Sigmoid colon (tissue), 7 donors: ENCODE measurements around the gene SLC39A7. TPM values are rescaled to one million over a fixed set of nuclear protein-coding genes. Genes with fewer than 3 reads are reported as not detected.

ENCODE experiments used
- DNase-seq: peaks from one replicate; pipeline ENCODE4 v3.0.0-alpha.2; 2019
- H3K27ac ChIP-seq, 4 donors: fragments of 200-600 bp; sonication (generic); one replicate each; pipeline ENCODE4 v1.5.1; 2016 to 2019; ENCODE audit warnings: mild to moderate bottlenecking in 1 of 4
- H3K27me3 ChIP-seq, 3 donors: fragments of 200-600 bp; sonication (generic); one replicate each; pipeline ENCODE4 v1.5.1; 2019; ENCODE audit warnings: mild to moderate bottlenecking in 1 of 3
- H3K36me3 ChIP-seq, 4 donors: fragments of 200-600 bp; sonication (generic); one replicate each; pipeline ENCODE4 v1.5.1; 2016 to 2019
- H3K4me1 ChIP-seq, 4 donors: fragments of 200-600 bp; sonication (generic); one replicate each; pipeline ENCODE4 v1.5.1; 2017 to 2019
- H3K4me3 ChIP-seq, 4 donors: fragments of 200-600 bp; sonication (generic); one replicate each; pipeline ENCODE4 v1.5.1; 2017 to 2019; ENCODE audit warnings: mild to moderate bottlenecking in 2 of 4, moderate library complexity in 1 of 4
- H3K9me3 ChIP-seq, 4 donors: fragments of 200-600 bp in 3 of 4; sonication (generic) in 3 of 4; one replicate each; pipeline versions ENCODE4 v1.5.1 to v1.6.1; 2013 to 2019
- CTCF ChIP-seq, 4 experiments: fragments of 450-650 bp in 3 of 4; fragments of 200-600 bp in 1 of 4; IDR thresholded peaks; one replicate each; pipeline ENCODE4 v1.5.1; 2016 to 2019; ENCODE audit warnings: antibody characterized with exemption in 4 of 4, mild to moderate bottlenecking in 3 of 4, moderate library complexity in 2 of 4
- EP300 ChIP-seq, 4 donors: sonication (generic); formaldehyde crosslinking; IDR thresholded peaks; one replicate each; pipeline ENCODE4 v1.6.1; 2017; ENCODE audit warnings: antibody characterized with exemption in 4 of 4
- POLR2A ChIP-seq, 2 donors: fragments of 450-650 bp; IDR thresholded peaks; one replicate each; pipeline ENCODE4 v1.6.1; 2016; ENCODE audit warnings: antibody characterized with exemption in 2 of 2, mild to moderate bottlenecking in 2 of 2, moderate library complexity in 2 of 2
- POLR2AphosphoS5 ChIP-seq, 4 donors: sonication (generic); formaldehyde crosslinking; IDR thresholded peaks; one replicate each; pipeline ENCODE4 v1.6.1; 2017; ENCODE audit warnings: antibody characterized with exemption in 4 of 4
- WGBS, 2 donors: extraction: QIAGEN DNeasy Blood & Tissue Kit; methylation state at CpG; one replicate each; pipeline ENCODE4 v1.1.7; 2013; 5-methylcytosine and 5-hydroxymethylcytosine counted together
- intact Hi-C: fragments of 100-400 bp; cut with DNase I; formaldehyde crosslinking; loops from one replicate; pipeline ENCODE4 v1.15.1; 2023
- polyA plus RNA-seq, 3 donors: library from polyadenylated mRNA; stranded (reverse); fragments of 200-250 nt; gene quantifications; one replicate each; pipeline ENCODE4 v1.2.3, GENCODE V29; 2013
- total RNA-seq, 4 donors: library from RNA; depleted of rRNA; stranded (reverse); fragments of >200 nt; gene quantifications; one replicate each; pipeline ENCODE4 v1.1.0, GENCODE V29; 2016
- donor health status: healthy with polysubstance abuse.
- donor health status: Bipolar disorder and iron deficiency.
- donor health status: healthy.

Gene SLC39A7
- total and polyA plus RNA-seq, 7 donors = 31.2 to 189 (median 49.6) TPM

- no peak for DNase-seq
- Histone ChIP-seq H3K4me1 (no peaks in the 10 kb centered on the region), H3K27ac (no peak overlapping the region), H3K27me3 (no peaks in the 10 kb centered on the region), H3K4me3 (no peak overlapping the region), H3K9me3 (no peaks in the 10 kb centered on the region), H3K36me3 (no peaks in the 10 kb centered on the region)
- intact Hi-C loops = no loop called here
- 61 to 85% methylated on average over 10 of the region's 10 CpGs for WGBS, 2 donors
- no peak for TF ChIP-seq CTCF (IDR thresholded peaks at IDR 0.05)
- TF ChIP-seq EP300 (IDR thresholded peaks at IDR 0.05) = no peak
- TF ChIP-seq POLR2A (IDR thresholded peaks at IDR 0.05) = no peak
- TF ChIP-seq POLR2AphosphoS5 (IDR thresholded peaks at IDR 0.05) = no peak
Measured at GRCh38 chr6:33175436-33176069, 25.1 kb upstream of the SLC39A7 start.

- no peak overlapping the region for H3K27ac ChIP-seq
- H3K27me3 ChIP-seq = no peaks in the 10 kb centered on the region
- no peaks in the 10 kb centered on the region for H3K4me1 ChIP-seq
- H3K9me3 ChIP-seq = no peaks in the 10 kb centered on the region
- intact Hi-C loops = no loop called here
- WGBS, 2 donors = 92 to 93% methylated on average over 7 of the region's 7 CpGs
- DNase-seq = no peak
- H3K36me3 ChIP-seq = no peaks in the 10 kb centered on the region
- no peak overlapping the region for H3K4me3 ChIP-seq
- TF ChIP-seq EP300 (IDR thresholded peaks at IDR 0.05) (no peak), CTCF (IDR thresholded peaks at IDR 0.05) (no peak), POLR2AphosphoS5 (IDR thresholded peaks at IDR 0.05) (no peak), POLR2A (IDR thresholded peaks at IDR 0.05) (no peak)
Measured at GRCh38 chr6:33176906-33177305, 23.8 kb upstream of the SLC39A7 start.

- no peak overlapping the region for H3K4me3 ChIP-seq
- WGBS, 2 donors = 83 to 88% methylated on average over 19 of the region's 19 CpGs
- intact Hi-C loops = no loop called here
- no peaks in the 10 kb centered on the region for H3K9me3 ChIP-seq
- H3K27me3 ChIP-seq = no peaks in the 10 kb centered on the region
- no peaks in the 10 kb centered on the region for H3K36me3 ChIP-seq
- H3K27ac ChIP-seq = no peak overlapping the region
- H3K4me1 ChIP-seq = no peaks in the 10 kb centered on the region
- no peak for DNase-seq
- TF ChIP-seq POLR2A (IDR thresholded peaks at IDR 0.05) (no peak), POLR2AphosphoS5 (IDR thresholded peaks at IDR 0.05) (no peak), CTCF (IDR thresholded peaks at IDR 0.05) (no peak), EP300 (IDR thresholded peaks at IDR 0.05) (no peak)
Measured at GRCh38 chr6:33177552-33178446, 22.9 kb upstream of the SLC39A7 start.

GRCh38 chr6:33178755-33179475 lies 21.8 kb upstream of the SLC39A7 start:
- H3K4me3 ChIP-seq = no peak overlapping the region
- H3K27me3 ChIP-seq = no peaks in the 10 kb centered on the region
- H3K27ac ChIP-seq = no peak overlapping the region
- WGBS, 2 donors = 83 to 85% methylated on average over 10 of the region's 10 CpGs
- no peak for TF ChIP-seq POLR2A (IDR thresholded peaks at IDR 0.05)
- no peak for TF ChIP-seq POLR2AphosphoS5 (IDR thresholded peaks at IDR 0.05)
- no peak for TF ChIP-seq CTCF (IDR thresholded peaks at IDR 0.05)
- TF ChIP-seq EP300 (IDR thresholded peaks at IDR 0.05) = no peak
- intact Hi-C loops = no loop called here
- H3K36me3 ChIP-seq = no peaks in the 10 kb centered on the region
- no peaks in the 10 kb centered on the region for H3K4me1 ChIP-seq
- DNase-seq = no peak
- H3K9me3 ChIP-seq = no peaks in the 10 kb centered on the region
